K562 (cell line): Measurements from ENCODE around the gene ESPL1. TPM values are rescaled to one million over a fixed set of nuclear protein-coding genes. Genes with fewer than 3 reads are reported as not detected.

Experiments used
- ATAC-seq: fragments of 200-7000 bp; cut with Tn5 transposase; 3 replicates; pipeline ENCODE4 v1.9.1; 2020; ENCODE audit warnings: moderate library complexity
- BruUV-seq: library from RNA; stranded (reverse); fragments of 400-500 nt; replicated peaks from 2 replicates; lab custom pipeline; 2021; lab: Mats Ljungman, UMichigan
- CTCF ChIA-PET: fragments of 300-600 bp; formaldehyde crosslinking; extraction: SDS; loops from one replicate; lab custom pipeline; 2021; ENCODE audit warnings: low intra/inter-chr PET ratio; lab: Yijun Ruan, JAX
- POLR2A ChIA-PET: fragments of 300-600, 350-650 bp; sonication (Branson Sonifier 250); formaldehyde crosslinking; extraction: SDS; loops from one replicate; lab custom pipeline; 2021; ENCODE audit warnings: antibody characterized with exemption, inconsistent platforms; lab: Yijun Ruan, JAX
- DNase-seq, 4 experiments: peaks; one replicate each; pipeline versions ENCODE4 v3.0.0 to v3.0.0-alpha.2; 2011 to 2018; ENCODE audit warnings: low spot score in 3 of 4, mixed read lengths in 3 of 4; ENCODE audit errors: extremely low read depth in 1 of 4
- FAIRE-seq: peaks from 2 replicates; lab custom pipeline; 2011; peaks lifted over from hg19 to GRCh38; lab: Jason Lieb, UNC
- H2AFZ ChIP-seq: 2 replicates; pipeline ENCODE4 v1.6.0; 2011; ENCODE audit warnings: low read depth, low read length, control low read depth, inconsistent platforms
- H3K27ac ChIP-seq: fragments of 200-600 bp; 3 replicates; pipeline ENCODE4 v1.8.0; 2011; ENCODE audit warnings: low read depth, mild to moderate bottlenecking, control low read depth, inconsistent platforms, low read length, moderate library complexity, mixed read lengths; ENCODE audit errors: extremely low read depth
- H3K27me3 ChIP-seq, 2 experiments: fragments of 300-600 bp in 1 of 2; 2 replicates in 1 of 2; 3 replicates in 1 of 2; pipeline versions ENCODE4 v1.6.0 to v1.8.0; 2011; ENCODE audit warnings: inconsistent platforms in 2 of 2, low read length in 2 of 2, mild to moderate bottlenecking in 1 of 2, mixed read lengths in 1 of 2, moderate library complexity in 1 of 2; ENCODE audit not compliant: control insufficient read depth in 2 of 2, insufficient read depth in 2 of 2
- H3K36me3 ChIP-seq: fragments of 300-600 bp; 3 replicates; pipeline ENCODE4 v1.8.0; 2011; ENCODE audit warnings: mild to moderate bottlenecking, low read length, inconsistent platforms; ENCODE audit not compliant: control insufficient read depth, insufficient read depth
- H3K4me1 ChIP-seq, 2 experiments: fragments of 200-600 bp in 1 of 2; replicated peaks in 1 of 2; 2 replicates in 1 of 2; 3 replicates in 1 of 2; pipeline versions ENCODE4 v1.5.1 to v1.8.0; 2011; ENCODE audit warnings: inconsistent platforms in 2 of 2, low read length in 2 of 2, mild to moderate bottlenecking in 1 of 2, mixed read lengths in 1 of 2, moderate library complexity in 1 of 2; ENCODE audit not compliant: control insufficient read depth in 2 of 2, insufficient read depth in 2 of 2
- H3K4me2 ChIP-seq: 2 replicates; pipeline ENCODE4 v1.6.1; 2011; ENCODE audit warnings: low read length, control low read depth, inconsistent platforms, mixed read lengths; ENCODE audit not compliant: insufficient read depth
- H3K4me3 ChIP-seq: fragments of 200-600 bp; sonication (generic), shearing (Covaris generic); 2 replicates; pipeline ENCODE4 v1.5.1; 2016; ENCODE audit warnings: control low read depth, inconsistent platforms
- H3K79me2 ChIP-seq: fragments of 200-600 bp; 3 replicates; pipeline ENCODE4 v1.8.0; 2011; ENCODE audit warnings: low read length, inconsistent platforms; ENCODE audit not compliant: control insufficient read depth, insufficient read depth
- H3K9ac ChIP-seq, 2 experiments: 2 replicates each; pipeline versions ENCODE4 v1.6.0 to v1.6.1; 2011; ENCODE audit warnings: low read depth in 2 of 2, low read length in 2 of 2, control low read depth in 1 of 2, inconsistent platforms in 1 of 2, mild to moderate bottlenecking in 1 of 2, mixed read lengths in 1 of 2; ENCODE audit not compliant: insufficient read depth in 1 of 2
- H3K9me1 ChIP-seq: one replicate; pipeline ENCODE4 v1.6.0; 2011; ENCODE audit warnings: inconsistent platforms, mild to moderate bottlenecking, low read length, moderate library complexity; ENCODE audit not compliant: control insufficient read depth, insufficient read depth
- H3K9me3 ChIP-seq: replicated peaks from 2 replicates; pipeline ENCODE4 v1.5.1; 2011; ENCODE audit warnings: low read depth, low read length, inconsistent platforms; ENCODE audit not compliant: control insufficient read depth, insufficient read depth
- H4K20me1 ChIP-seq: replicated peaks from 2 replicates; pipeline ENCODE4 v1.6.1; 2011; ENCODE audit warnings: low read length, inconsistent platforms, mixed read lengths; ENCODE audit not compliant: control insufficient read depth, insufficient read depth
- CXXC5 ChIP-seq: fragments of 250-450 bp; sonication (Bioruptor Pico); IDR thresholded peaks from 2 replicates; pipeline ENCODE4 v1.8.0; 2022; ENCODE audit warnings: inconsistent platforms, mild to moderate bottlenecking, moderate library complexity
- ESRRA ChIP-seq: fragments of 450-650 bp; IDR thresholded peaks from 2 replicates; pipeline ENCODE4 v1.6.1; 2014; ENCODE audit warnings: low read depth, mild to moderate bottlenecking, moderate library complexity, borderline replicate concordance
- GTF2B ChIP-seq: IDR thresholded peaks from 2 replicates; pipeline ENCODE4 v1.6.1; 2011; ENCODE audit not compliant: insufficient read length; ENCODE audit errors: extremely low read depth
- HMGN3 ChIP-seq: IDR thresholded peaks from 2 replicates; pipeline ENCODE4 v1.6.1; 2011; ENCODE audit warnings: borderline replicate concordance, low read depth, mild to moderate bottlenecking, mixed read lengths, low read length; ENCODE audit not compliant: insufficient read length; ENCODE audit errors: extremely low read depth
- NCOA1 ChIP-seq: fragments of 450-650 bp; IDR thresholded peaks from 2 replicates; pipeline ENCODE4 v1.6.1; 2016; ENCODE audit warnings: low read depth
- NKRF ChIP-seq: fragments of 450-650 bp; IDR thresholded peaks from 2 replicates; pipeline ENCODE4 v1.6.1; 2016; ENCODE audit warnings: borderline replicate concordance
- NR2F6 ChIP-seq: fragments of 450-650 bp; formaldehyde crosslinking; IDR thresholded peaks from 2 replicates; pipeline ENCODE4 v1.4.0; 2020; ENCODE audit warnings: mild to moderate bottlenecking
- RBFOX2 ChIP-seq: fragments of 200-400 bp; formaldehyde crosslinking; IDR thresholded peaks from 2 replicates; pipeline ENCODE4 v1.6.1; 2017; ENCODE audit warnings: low read depth, mild to moderate bottlenecking, low read length, moderate library complexity
- RERE ChIP-seq: sonication (generic); formaldehyde crosslinking; IDR thresholded peaks from 2 replicates; pipeline ENCODE4 v1.8.0; 2023; ENCODE audit warnings: missing genetic modification reagents, mild to moderate bottlenecking, borderline replicate concordance
- SIX5 ChIP-seq, 2 experiments: IDR thresholded peaks; 2 replicates each; pipeline ENCODE4 v1.6.1; 2011; ENCODE audit warnings: low read length in 2 of 2, borderline replicate concordance in 1 of 2, low read depth in 1 of 2, mild to moderate bottlenecking in 1 of 2, moderate library complexity in 1 of 2; ENCODE audit not compliant: insufficient read depth in 1 of 2
- YY1 ChIP-seq, 3 experiments: IDR thresholded peaks; 2 replicates each; pipeline ENCODE4 v1.6.1; 2011; ENCODE audit warnings: low read length in 2 of 3, mild to moderate bottlenecking in 2 of 3, moderate library complexity in 2 of 3, borderline replicate concordance in 1 of 3, control low read depth in 1 of 3, low read depth in 1 of 3; ENCODE audit not compliant: insufficient read depth in 3 of 3, insufficient replicate concordance in 2 of 3, control insufficient read depth in 1 of 3, insufficient read length in 1 of 3; ENCODE audit errors: extremely low read depth in 1 of 3
- WGBS: fragments of 100-300 bp; shearing (Covaris generic); methylation state at CpG from one replicate; pipeline ENCODE4 v1.1.6; 2016; ENCODE audit warnings: low coverage, mixed read lengths; ENCODE audit not compliant: insufficient coverage; ENCODE audit errors: missing lambda C conversion rate; 5-methylcytosine and 5-hydroxymethylcytosine counted together
- in situ Hi-C: fragments of 300-500 bp; cut with MboI; formaldehyde crosslinking; loops from 4 replicates; pipeline ENCODE4 v1.15.0; 2018; ENCODE audit warnings: inconsistent platforms, mixed read lengths
- intact Hi-C: fragments of 100-400 bp; cut with micrococcal nuclease; formaldehyde crosslinking; loops from 2 replicates; pipeline ENCODE4 v1.14.2; 2022
- polyA plus RNA-seq, 8 experiments: library from polyadenylated mRNA; depleted of rRNA in 4 of 8; stranded (reverse) in 5 of 8; unstranded in 3 of 8; fragments of >200 nt; fragmentation: Nextera tagmentation in 2 of 8; fragmentation: Illumina TruSeq in 1 of 8; extraction: Ambion mirVana in 2 of 8; extraction: Trizol in 1 of 8; gene quantifications; 2 replicates each; pipeline versions ENCODE4 v1.2.1 to v1.2.3, GENCODE V29; 2011 to 2014; ENCODE audit warnings: inconsistent platforms in 1 of 8, missing spikeins in 1 of 8
- total RNA-seq, 7 experiments: library from RNA; depleted of rRNA in 6 of 7; stranded (reverse); fragments of >200 nt in 6 of 7; fragmentation: Illumina TruSeq in 2 of 7; extraction: Trizol in 2 of 7; gene quantifications; 2 replicates each; pipeline versions ENCODE4 v1.2.1 to v1.2.3, GENCODE V29; 2011 to 2021; ENCODE audit warnings: low replicate concordance in 1 of 7

ESPL1 gene
- total and polyA plus RNA-seq, 9 of the 15 experiments (the other 6 are each of a cell fraction or from before 2014, with no cell fraction given) = 1.2 to 55.0 (median 18.7) TPM

GRCh38 chr12:53299454-53300180 is 31.5 kb downstream of the ESPL1 start, which contains the start of gene MYG1:
Gene MYG1, plus strand, starts transcription at chr12:53299695. Its CDS starts 43 bp downstream, at chr12:53299738.
- no peaks in the 10 kb centered on the region for H4K20me1 ChIP-seq
- 98% methylated on average over 47 of the region's 51 CpGs for WGBS
- intact Hi-C loops (no loop called here), in situ Hi-C loops (no loop called here)
- FAIRE-seq = no peak
- no peaks in the 10 kb centered on the region for H3K9me1 ChIP-seq
- no peak within 1 kb of the TSS for H3K4me2 ChIP-seq
- H3K27ac ChIP-seq = peak within 1 kb of the TSS; percentile 60; the same call in 2 of the 3 replicates
- no peak within 1 kb of the TSS for H2AFZ ChIP-seq
- ChIA-PET POLR2A (interaction anchor here (0.6 to 1.6 kb wide), 8 partner anchors 8 to 238 kb away, joined by 3 to 12 read pairs (median 4); partner anchors contain the start of gene AAAS), CTCF (no interaction called here)
- DNase-seq = peak in 1 of 4 experiments; percentile 33
- H3K4me3 ChIP-seq = no peak within 1 kb of the TSS
- H3K9me3 ChIP-seq = no peaks in the 10 kb centered on the region
- H3K36me3 ChIP-seq = peaks cover 66% of the 10 kb centered on the region
- peaks cover 23 to 27% of the 10 kb centered on the region in 2 experiments; a peak in 4 of 5 replicates for H3K4me1 ChIP-seq
- peak within 1 kb of the TSS in 1 of 2 experiments; percentile 14; a peak in 2 of 4 replicates for H3K9ac ChIP-seq
- BruUV-seq = no TSS peak
- no peaks in the 10 kb centered on the region for H3K27me3 ChIP-seq
- peaks cover 28% of the 10 kb centered on the region for H3K79me2 ChIP-seq
- no peak for ATAC-seq
- TF ChIP-seq HMGN3 (peak; percentile 29), SIX5 (IDR thresholded peaks at IDR 0.05; ENCODE audit: borderline replicate concordance in 1 of 2, insufficient read depth in 1 of 2, low read depth in 1 of 2, low read length in 2 of 2) (no peak), RBFOX2 (peak; percentile 66), YY1 (IDR thresholded peaks at IDR 0.05; ENCODE audit: borderline replicate concordance in 1 of 3, control insufficient read depth in 1 of 3, extremely low read depth in 1 of 3, insufficient read depth in 3 of 3, insufficient read length in 1 of 3, insufficient replicate concordance in 2 of 3, low read depth in 1 of 3, low read length in 2 of 3) (peak in 1 of 3 experiments; percentile 27), CXXC5 (CRISPR knock-in tag) (no peak), NR2F6 (no peak), GTF2B (no peak), NKRF (no peak), ESRRA (no peak), NCOA1 (no peak), RERE (CRISPR knock-in tag) (no peak)
